NB4 (cell line): Measurements from ENCODE around the gene H6PD.
"Not testable (repeated sequence)": the region's sequence is repeated elsewhere in the genome, so short reads cannot be mapped to it uniquely, and the experiment has no call there.

Source experiments
- MYC ChIP-seq: IDR thresholded peaks from 2 replicates; pipeline ENCODE4 v1.6.1; 2011; ENCODE audit warnings: low read depth, low read length
- POLR2A ChIP-seq: IDR thresholded peaks from 2 replicates; pipeline ENCODE4 v1.6.1; 2011; ENCODE audit warnings: mild to moderate bottlenecking; ENCODE audit not compliant: insufficient read length; ENCODE audit errors: extremely low read depth
- TF ChIP-seq, protein P1 (sequence below): IDR thresholded peaks from one replicate; pipeline ENCODE4 v1.5.1; 2012; ENCODE audit warnings: low read depth, low read length
- TF ChIP-seq, protein P2 (sequence below): IDR thresholded peaks from 2 replicates; pipeline ENCODE4 v1.6.1; 2011; ENCODE audit warnings: low read depth, low read length

DNA sequence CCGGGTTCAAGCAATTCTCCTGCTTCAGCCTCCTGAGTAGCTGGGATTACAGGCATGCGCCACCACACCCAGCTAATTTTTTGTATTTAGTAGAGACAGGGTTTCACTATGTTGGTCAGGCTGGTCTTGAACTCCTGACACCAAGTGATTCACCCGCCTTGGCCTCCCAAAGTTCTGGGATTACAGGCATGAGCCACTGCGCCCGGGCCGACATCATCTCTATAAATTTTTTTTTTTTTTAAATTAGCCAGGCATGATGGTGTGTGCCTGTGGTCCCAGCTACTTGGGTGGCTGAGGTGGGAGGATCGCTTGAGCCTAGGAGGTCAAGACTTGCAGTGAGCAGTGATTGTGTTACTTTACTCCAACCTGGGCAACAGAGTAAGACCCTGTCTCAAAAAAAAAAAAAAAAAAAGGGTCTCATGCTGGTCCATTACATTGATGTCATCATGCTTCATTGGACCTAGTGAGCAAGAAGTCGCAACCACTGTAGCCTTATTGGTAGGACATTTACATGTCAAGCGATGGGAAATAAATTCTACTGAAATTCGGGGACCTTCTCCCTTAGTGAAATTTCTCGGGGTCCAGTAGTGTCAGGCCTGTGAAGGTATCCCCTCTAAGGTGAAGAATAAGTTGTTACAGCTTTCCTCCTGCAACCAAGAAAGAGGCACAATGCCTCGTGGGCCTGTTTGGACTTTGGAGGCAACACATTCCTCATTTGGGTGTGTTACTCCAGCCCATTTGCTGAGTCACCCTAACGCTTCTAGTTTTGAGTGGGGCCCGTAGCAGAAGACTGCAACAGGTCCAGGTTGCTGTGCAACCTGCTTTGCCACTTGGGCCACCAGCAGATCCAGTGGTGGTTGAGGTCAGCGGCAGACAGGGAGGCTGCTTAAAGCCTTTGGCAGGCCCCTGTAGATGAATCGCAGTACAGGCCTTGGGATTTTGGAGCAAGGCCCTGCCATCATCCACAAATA is 65.3 kb downstream of the H6PD start:
- not testable (repeated sequence) for TF ChIP-seq POLR2A, MYC
- TF ChIP-seq, protein P1, sequence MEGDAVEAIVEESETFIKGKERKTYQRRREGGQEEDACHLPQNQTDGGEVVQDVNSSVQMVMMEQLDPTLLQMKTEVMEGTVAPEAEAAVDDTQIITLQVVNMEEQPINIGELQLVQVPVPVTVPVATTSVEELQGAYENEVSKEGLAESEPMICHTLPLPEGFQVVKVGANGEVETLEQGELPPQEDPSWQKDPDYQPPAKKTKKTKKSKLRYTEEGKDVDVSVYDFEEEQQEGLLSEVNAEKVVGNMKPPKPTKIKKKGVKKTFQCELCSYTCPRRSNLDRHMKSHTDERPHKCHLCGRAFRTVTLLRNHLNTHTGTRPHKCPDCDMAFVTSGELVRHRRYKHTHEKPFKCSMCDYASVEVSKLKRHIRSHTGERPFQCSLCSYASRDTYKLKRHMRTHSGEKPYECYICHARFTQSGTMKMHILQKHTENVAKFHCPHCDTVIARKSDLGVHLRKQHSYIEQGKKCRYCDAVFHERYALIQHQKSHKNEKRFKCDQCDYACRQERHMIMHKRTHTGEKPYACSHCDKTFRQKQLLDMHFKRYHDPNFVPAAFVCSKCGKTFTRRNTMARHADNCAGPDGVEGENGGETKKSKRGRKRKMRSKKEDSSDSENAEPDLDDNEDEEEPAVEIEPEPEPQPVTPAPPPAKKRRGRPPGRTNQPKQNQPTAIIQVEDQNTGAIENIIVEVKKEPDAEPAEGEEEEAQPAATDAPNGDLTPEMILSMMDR: not testable (repeated sequence)
- TF ChIP-seq, protein P2, sequence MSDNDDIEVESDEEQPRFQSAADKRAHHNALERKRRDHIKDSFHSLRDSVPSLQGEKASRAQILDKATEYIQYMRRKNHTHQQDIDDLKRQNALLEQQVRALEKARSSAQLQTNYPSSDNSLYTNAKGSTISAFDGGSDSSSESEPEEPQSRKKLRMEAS: not testable (repeated sequence)
